GM19193 (cell line): ENCODE measurements around the gene GNAQ.

Source experiments
- POLR2A ChIP-seq: IDR thresholded peaks from 4 replicates; pipeline ENCODE4 v1.6.1; 2011; ENCODE audit not compliant: insufficient read depth, insufficient read length; ENCODE audit errors: extremely low read depth

GNAQ gene

GRCh38 chr9:77830618-77831285 lies 200.9 kb downstream of the GNAQ start:
- TF ChIP-seq POLR2A, result no peak

- TF ChIP-seq POLR2A, result no peak
These were observed 202.2 kb downstream of the GNAQ start for GRCh38 chr9:77829420-77829819.

- TF ChIP-seq POLR2A, result no peak
These were observed 204.4 kb downstream of the GNAQ start for GRCh38 chr9:77827104-77827784.

- TF ChIP-seq POLR2A, result no peak
These were observed 205.0 kb downstream of the GNAQ start for GRCh38 chr9:77826621-77827020.

- no peak for TF ChIP-seq POLR2A
These were observed 205.5 kb downstream of the GNAQ start for GRCh38 chr9:77826116-77826515.

GRCh38 chr9:77825361-77825760 lies 206.2 kb downstream of the GNAQ start:
- TF ChIP-seq POLR2A, result no peak

- no peak for TF ChIP-seq POLR2A
These were observed 211.2 kb downstream of the GNAQ start for GRCh38 chr9:77820293-77820954.

GRCh38 chr9:77819657-77820056 lies 212.0 kb downstream of the GNAQ start:
- TF ChIP-seq POLR2A, result no peak

GRCh38 chr9:77817590-77818311 lies 213.9 kb downstream of the GNAQ start:
- no peak for TF ChIP-seq POLR2A

GRCh38 chr9:77816641-77817341 lies 214.8 kb downstream of the GNAQ start:
- no peak for TF ChIP-seq POLR2A

GRCh38 chr9:77815260-77815659 lies 216.4 kb downstream of the GNAQ start:
- no peak for TF ChIP-seq POLR2A

GRCh38 chr9:77811832-77812231 lies 219.8 kb downstream of the GNAQ start:
- TF ChIP-seq POLR2A, result no peak

GRCh38 chr9:77810637-77811119 lies 220.9 kb downstream of the GNAQ start:
- no peak for TF ChIP-seq POLR2A

GRCh38 chr9:77810047-77810446 lies 221.6 kb downstream of the GNAQ start:
- no peak for TF ChIP-seq POLR2A
